Subcutaneous abdominal adipose tissue (tissue), 5 donors: Measurements from ENCODE around the gene KCNQ1.

Experiments
- H3K27ac ChIP-seq: one replicate; pipeline ENCODE4 v1.7.0; 2013; ENCODE audit warnings: low read depth, mild to moderate bottlenecking, inconsistent platforms, low read length, moderate library complexity
- H3K27me3 ChIP-seq, 5 donors: one replicate each; pipeline ENCODE4 v1.7.0; 2013; ENCODE audit warnings: low read length in 5 of 5, inconsistent platforms in 1 of 5; ENCODE audit not compliant: control insufficient read depth in 5 of 5, insufficient read depth in 4 of 5
- H3K36me3 ChIP-seq, 5 donors: one replicate each; pipeline ENCODE4 v1.7.0; 2013; ENCODE audit warnings: low read length in 5 of 5; ENCODE audit not compliant: control insufficient read depth in 5 of 5, insufficient read depth in 5 of 5
- H3K4me1 ChIP-seq, 5 donors: one replicate each; pipeline ENCODE4 v1.7.0; 2013; ENCODE audit warnings: low read length in 5 of 5, mild to moderate bottlenecking in 3 of 5, moderate library complexity in 1 of 5; ENCODE audit not compliant: control insufficient read depth in 5 of 5, insufficient read depth in 5 of 5
- H3K4me3 ChIP-seq, 5 donors: one replicate each; pipeline ENCODE4 v1.7.0; 2013; ENCODE audit warnings: low read length in 5 of 5, low read depth in 1 of 5
- H3K9ac ChIP-seq, 5 donors: one replicate each; pipeline ENCODE4 v1.7.0; 2013; ENCODE audit warnings: low read length in 5 of 5, mild to moderate bottlenecking in 4 of 5, moderate library complexity in 3 of 5
- H3K9me3 ChIP-seq, 5 donors: one replicate each; pipeline ENCODE4 v1.7.0; 2013; ENCODE audit warnings: low read length in 5 of 5; ENCODE audit not compliant: control insufficient read depth in 5 of 5
- donor health status: healthy.
- donor health status: healthy.
- donor health status: healthy.
- donor health status: healthy.
- donor health status: healthy.

Gene KCNQ1

GRCh38 chr11:2459796-2460531 lies 15.2 kb downstream of the KCNQ1 start:
- H3K27ac ChIP-seq, result no peak overlapping the region
- H3K9ac ChIP-seq, result no peak overlapping the region
- H3K4me1 ChIP-seq, result no peaks in the 10 kb centered on the region
- H3K4me3 ChIP-seq, result no peak overlapping the region
- no peaks in the 10 kb centered on the region for H3K27me3 ChIP-seq
- no peaks in the 10 kb centered on the region for H3K36me3 ChIP-seq
- no peaks in the 10 kb centered on the region for H3K9me3 ChIP-seq

GRCh38 chr11:2460540-2461252 lies 15.9 kb downstream of the KCNQ1 start:
- no peak overlapping the region for H3K27ac ChIP-seq
- no peaks in the 10 kb centered on the region for H3K27me3 ChIP-seq
- no peaks in the 10 kb centered on the region for H3K4me1 ChIP-seq
- no peak overlapping the region for H3K9ac ChIP-seq
- H3K4me3 ChIP-seq, result no peak overlapping the region
- H3K9me3 ChIP-seq, result no peaks in the 10 kb centered on the region
- H3K36me3 ChIP-seq, result no peaks in the 10 kb centered on the region

GRCh38 chr11:2461253-2461955 lies 16.6 kb downstream of the KCNQ1 start:
- H3K4me1 ChIP-seq, result peaks cover 0 to 2% (median 0%) of the 10 kb centered on the region in 5 donors
- H3K4me3 ChIP-seq, result no peak overlapping the region
- no peak overlapping the region for H3K27ac ChIP-seq

GRCh38 chr11:2461956-2462542 lies 17.2 kb downstream of the KCNQ1 start:
- H3K27ac ChIP-seq, result no peak overlapping the region
- H3K36me3 ChIP-seq, result no peaks in the 10 kb centered on the region
- H3K4me1 ChIP-seq, result peaks cover 0 to 8% (median 0%) of the 10 kb centered on the region in 5 donors
- H3K27me3 ChIP-seq, result no peaks in the 10 kb centered on the region
- no peak overlapping the region for H3K9ac ChIP-seq
- H3K4me3 ChIP-seq, result no peak overlapping the region
- no peaks in the 10 kb centered on the region for H3K9me3 ChIP-seq

More at GRCh38 chr11:2461253-2461955, 16.6 kb downstream of the KCNQ1 start:
- Histone ChIP-seq H3K27me3 (no peaks in the 10 kb centered on the region), H3K36me3 (no peaks in the 10 kb centered on the region), H3K9me3 (no peaks in the 10 kb centered on the region), H3K9ac (no peak overlapping the region)

GRCh38 chr11:2462543-2462985 lies 17.8 kb downstream of the KCNQ1 start:
- peaks cover 0 to 12% (median 0%) of the 10 kb centered on the region in 5 donors for H3K4me1 ChIP-seq
- no peaks in the 10 kb centered on the region for H3K9me3 ChIP-seq
- no peak overlapping the region for H3K27ac ChIP-seq
- H3K27me3 ChIP-seq, result peaks cover 0 to 1% (median 0%) of the 10 kb centered on the region in 5 donors
- no peak overlapping the region for H3K4me3 ChIP-seq
- H3K36me3 ChIP-seq, result no peaks in the 10 kb centered on the region
- no peak overlapping the region for H3K9ac ChIP-seq

- Histone ChIP-seq H3K27me3 (peaks cover 0 to 3% (median 0%) of the 10 kb centered on the region in 5 donors), H3K9me3 (no peaks in the 10 kb centered on the region), H3K27ac (no peak overlapping the region), H3K4me1 (peaks cover 0 to 14% (median 0%) of the 10 kb centered on the region in 5 donors), H3K9ac (no peak overlapping the region), H3K4me3 (no peak overlapping the region), H3K36me3 (no peaks in the 10 kb centered on the region)
Measured at GRCh38 chr11:2462986-2463765, 18.4 kb downstream of the KCNQ1 start.

- H3K4me3 ChIP-seq, result no peak overlapping the region
- H3K27ac ChIP-seq, result no peak overlapping the region
Measured at GRCh38 chr11:2463766-2464277, 19.0 kb downstream of the KCNQ1 start.

GRCh38 chr11:2464451-2465165 lies 19.8 kb downstream of the KCNQ1 start:
- H3K27ac ChIP-seq, result no peak overlapping the region
- H3K27me3 ChIP-seq, result peaks cover 0 to 3% (median 0%) of the 10 kb centered on the region in 5 donors
- H3K9ac ChIP-seq, result no peak overlapping the region
- H3K4me3 ChIP-seq, result no peak overlapping the region
- H3K4me1 ChIP-seq, result peaks cover 0 to 14% (median 0%) of the 10 kb centered on the region in 5 donors
- H3K9me3 ChIP-seq, result peaks cover 0 to 7% (median 0%) of the 10 kb centered on the region in 5 donors
- no peaks in the 10 kb centered on the region for H3K36me3 ChIP-seq

More at GRCh38 chr11:2463766-2464277, 19.0 kb downstream of the KCNQ1 start:
- Histone ChIP-seq H3K9ac (no peak overlapping the region), H3K27me3 (peaks cover 0 to 3% (median 0%) of the 10 kb centered on the region in 5 donors), H3K36me3 (no peaks in the 10 kb centered on the region), H3K9me3 (peaks cover 0 to 5% (median 0%) of the 10 kb centered on the region in 5 donors), H3K4me1 (peaks cover 0 to 14% (median 0%) of the 10 kb centered on the region in 5 donors)
